Neural progenitor cell (in vitro differentiated cells): Measurements from ENCODE around the gene SSC5D. TPM values are rescaled to one million over a fixed set of nuclear protein-coding genes. Genes with fewer than 3 reads are reported as not detected.
A peak's percentile ranks its signal among the peaks of the same experiment; 100 is the strongest.

Source experiments
- DNase-seq: peaks from one replicate; pipeline ENCODE4 v3.0.0-alpha.2; 2016; ENCODE audit warnings: low spot score
- H2AFZ ChIP-seq: fragments of 200-600 bp; sonication (generic); replicated peaks from 2 replicates; pipeline ENCODE4 v1.6.1; 2016; ENCODE audit warnings: antibody characterized with exemption
- H3F3A ChIP-seq: fragments of 200-600 bp; sonication (generic); 2 replicates; pipeline ENCODE4 v1.6.1; 2016; ENCODE audit warnings: antibody characterized with exemption, low read depth
- H3K27ac ChIP-seq: fragments of 200-600 bp; sonication (generic); 2 replicates; pipeline ENCODE4 v1.5.1; 2016; ENCODE audit warnings: mild to moderate bottlenecking
- H3K27me3 ChIP-seq: fragments of 200-600 bp; sonication (generic); 2 replicates; pipeline ENCODE4 v1.6.1; 2016; ENCODE audit warnings: mild to moderate bottlenecking, moderate library complexity
- H3K36me3 ChIP-seq: fragments of 200-600 bp; sonication (generic); 2 replicates; pipeline ENCODE4 v1.5.1; 2016
- H3K4me1 ChIP-seq: fragments of 200-600 bp; sonication (generic); 2 replicates; pipeline ENCODE4 v1.6.1; 2016; ENCODE audit warnings: mixed run types
- H3K4me2 ChIP-seq: fragments of 200-600 bp; sonication (generic); 2 replicates; pipeline ENCODE4 v1.6.1; 2016
- H3K4me3 ChIP-seq: fragments of 200-600 bp; sonication (generic); 2 replicates; pipeline ENCODE4 v1.5.1; 2016
- H3K79me2 ChIP-seq: fragments of 200-600 bp; sonication (generic); 2 replicates; pipeline ENCODE4 v1.6.1; 2016; ENCODE audit warnings: low read depth
- H3K9ac ChIP-seq: fragments of 200-600 bp; sonication (generic); 2 replicates; pipeline ENCODE4 v1.6.1; 2016
- H3K9me3 ChIP-seq: fragments of 200-600 bp; sonication (generic); 2 replicates; pipeline ENCODE4 v1.5.1; 2016; ENCODE audit warnings: low read depth
- H4K20me1 ChIP-seq: fragments of 200-600 bp; sonication (generic); 2 replicates; pipeline ENCODE4 v1.6.1; 2016; ENCODE audit warnings: low read depth
- H3K27ac Mint-ChIP-seq: 3 replicates; pipeline ENCODE4 v1.8.0; 2021; ENCODE audit warnings: mixed read lengths
- H3K27me3 Mint-ChIP-seq: 2 replicates; pipeline ENCODE4 v1.8.0; 2022; ENCODE audit warnings: low read depth, mild to moderate bottlenecking, inconsistent platforms, moderate library complexity, mixed read lengths; ENCODE audit not compliant: insufficient read depth
- H3K36me3 Mint-ChIP-seq: 3 replicates; pipeline ENCODE4 v1.8.0; 2021; ENCODE audit warnings: mixed read lengths
- H3K4me1 Mint-ChIP-seq: 3 replicates; pipeline ENCODE4 v1.8.0; 2021; ENCODE audit warnings: mixed read lengths
- H3K4me3 Mint-ChIP-seq: 3 replicates; pipeline ENCODE4 v1.8.0; 2021; ENCODE audit warnings: mild to moderate bottlenecking, moderate library complexity, mixed read lengths
- H3K9me3 Mint-ChIP-seq: 3 replicates; pipeline ENCODE4 v1.8.0; 2020; ENCODE audit warnings: mixed read lengths
- CTCF ChIP-seq: fragments of 200-600 bp; sonication (generic); IDR thresholded peaks from 2 replicates; pipeline ENCODE4 v1.5.1; 2017; ENCODE audit warnings: antibody characterized with exemption, mild to moderate bottlenecking
- EZH2 ChIP-seq: fragments of 200-600 bp; sonication (generic); IDR thresholded peaks from 2 replicates; pipeline ENCODE4 v1.6.1; 2017; ENCODE audit warnings: antibody characterized with exemption, mild to moderate bottlenecking, moderate library complexity
- EZH2phosphoT487 ChIP-seq: fragments of 200-600 bp; sonication (generic); IDR thresholded peaks from 2 replicates; pipeline ENCODE4 v1.6.1; 2017; ENCODE audit warnings: antibody characterized with exemption
- total RNA-seq: library from RNA; depleted of rRNA; stranded (reverse); fragments of >200 nt; gene quantifications from 2 replicates; pipeline ENCODE4 v1.2.3, GENCODE V29; 2015; ENCODE audit warnings: low replicate concordance

SSC5D gene
- total RNA-seq, 1 donor from 2014 or later, result not detected

DNA sequence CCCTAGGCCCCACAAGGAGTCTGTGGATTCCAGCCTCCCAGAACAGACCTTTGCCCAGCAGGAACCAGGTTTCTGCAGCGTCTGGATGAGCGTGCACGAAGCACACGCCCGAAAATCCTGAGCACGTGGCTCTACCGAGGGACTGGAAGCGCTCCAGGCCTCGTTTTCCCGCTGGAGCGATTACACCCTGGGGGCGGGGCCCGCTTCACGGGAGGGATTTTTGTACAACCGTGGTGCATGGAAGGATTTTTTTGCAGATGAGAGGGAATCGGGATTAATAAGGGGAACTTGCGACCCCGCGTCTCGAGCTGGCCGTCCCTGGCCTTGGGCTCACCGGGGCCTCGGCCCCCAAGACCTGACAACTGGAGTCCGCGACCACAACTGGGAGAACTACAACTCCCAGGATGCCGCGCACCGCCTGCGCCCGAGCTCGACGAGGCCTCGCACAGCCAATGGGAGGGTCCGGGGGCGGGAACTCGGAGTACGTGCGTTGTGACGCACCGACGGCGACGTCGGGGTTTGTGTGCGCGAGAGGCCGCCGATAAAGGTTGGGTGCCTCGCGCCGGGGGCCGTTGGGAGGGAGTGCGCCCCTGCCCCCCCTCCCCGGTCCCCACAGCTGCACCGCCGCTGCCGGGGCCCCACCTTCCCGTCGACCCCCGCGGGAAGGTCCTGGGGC, 12.0 kb upstream of the SSC5D start, which contains the start of gene ZNF628:
Gene ZNF628, plus strand, starts transcription at position 518 of the 676 bp plus-strand sequence. CDS start 3,294 bp downstream, outside the sequence.
- Histone ChIP-seq H3K4me3 (peak within 1 kb of the TSS; percentile 72), H3K27ac (peak within 1 kb of the TSS; percentile 81), H3K9ac (no peak within 1 kb of the TSS), H2AFZ (peak within 1 kb of the TSS; percentile 94), H3F3A (peaks cover 53% of the 10 kb centered on the region), H3K4me2 (peak within 1 kb of the TSS; percentile 78), H3K79me2 (peaks cover 19% of the 10 kb centered on the region), H3K27me3 (no peaks in the 10 kb centered on the region), H4K20me1 (no peaks in the 10 kb centered on the region), H3K9me3 (no peaks in the 10 kb centered on the region), H3K4me1 (peaks cover 42% of the 10 kb centered on the region), H3K36me3 (no peaks in the 10 kb centered on the region)
- Mint-ChIP-seq H3K27me3 (peaks cover 17% of the 10 kb centered on the region), H3K27ac (peak within 1 kb of the TSS; percentile 94), H3K9me3 (no peaks in the 10 kb centered on the region), H3K4me1 (peaks cover 49% of the 10 kb centered on the region), H3K4me3 (peak within 1 kb of the TSS; percentile 95), H3K36me3 (peaks cover 2% of the 10 kb centered on the region)
- peak; percentile 100 for DNase-seq
- no peak for TF ChIP-seq CTCF
- no peak for TF ChIP-seq EZH2phosphoT487
- no peak for TF ChIP-seq EZH2

DNA sequence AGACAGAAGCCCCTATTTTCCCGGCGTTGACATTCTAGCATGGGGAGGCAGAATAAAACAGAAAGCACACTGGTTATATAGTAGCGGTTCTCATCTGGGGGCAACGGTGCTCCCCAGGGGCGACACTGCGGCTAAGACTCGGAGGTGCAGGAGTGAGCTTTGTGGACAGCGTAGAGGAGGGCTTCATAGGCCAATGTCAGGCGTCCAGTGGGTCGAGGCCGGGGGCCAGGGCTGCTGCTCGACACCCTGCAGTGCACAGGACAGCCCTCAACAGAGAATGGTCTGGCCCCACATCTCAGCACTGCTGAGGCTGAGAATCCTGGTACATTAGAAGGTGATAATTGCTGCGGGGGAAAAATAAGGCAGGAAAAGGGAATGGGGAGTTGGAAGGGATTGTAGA, 10.3 kb upstream of the SSC5D start:
- H3K9ac ChIP-seq, result no peak overlapping the region
- TF ChIP-seq EZH2phosphoT487, result no peak
- no peak for TF ChIP-seq EZH2
- no peak for TF ChIP-seq CTCF
- no peak for DNase-seq

DNA sequence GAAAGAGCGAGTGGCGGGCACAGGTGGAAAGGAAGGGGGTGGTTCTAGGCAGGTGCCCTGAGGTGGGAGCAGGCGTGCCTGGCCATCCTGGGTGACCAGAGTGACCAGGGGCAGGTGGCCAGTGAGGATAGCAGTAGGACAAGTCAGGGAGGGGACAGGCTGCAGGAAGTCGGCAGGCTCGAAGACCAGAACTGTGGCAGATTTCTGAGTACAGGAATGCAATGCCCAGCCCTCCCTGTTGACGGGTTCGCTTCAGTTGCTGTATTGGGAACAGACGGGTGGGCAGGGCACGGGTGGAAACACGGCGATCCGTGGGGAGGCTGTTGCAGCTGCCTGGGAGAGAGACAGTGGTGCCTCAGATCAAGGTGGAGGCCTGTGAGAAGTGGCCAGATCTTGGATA, 9.9 kb upstream of the SSC5D start:
- no peaks in the 10 kb centered on the region for H3K9me3 Mint-ChIP-seq
- Histone ChIP-seq H3K79me2 (peaks cover 19% of the 10 kb centered on the region), H3K27me3 (no peaks in the 10 kb centered on the region), H3K36me3 (no peaks in the 10 kb centered on the region), H3K4me1 (peaks cover 39% of the 10 kb centered on the region), H3K27ac (no peak overlapping the region), H3K9ac (no peak overlapping the region), H3K9me3 (no peaks in the 10 kb centered on the region), H3F3A (peaks cover 44% of the 10 kb centered on the region), H4K20me1 (no peaks in the 10 kb centered on the region), H3K4me2 (no peak overlapping the region), H2AFZ (no peak overlapping the region), H3K4me3 (no peak overlapping the region)
- no peak for TF ChIP-seq CTCF
- TF ChIP-seq EZH2, result no peak
- no peak for TF ChIP-seq EZH2phosphoT487
- H3K27me3 Mint-ChIP-seq, result peaks cover 14% of the 10 kb centered on the region
- H3K36me3 Mint-ChIP-seq, result peaks cover 2% of the 10 kb centered on the region
- no peak for DNase-seq
- H3K4me1 Mint-ChIP-seq, result peaks cover 46% of the 10 kb centered on the region
- peak overlapping the region; percentile 44 for H3K27ac Mint-ChIP-seq
- peak overlapping the region; percentile 95 for H3K4me3 Mint-ChIP-seq

More for the DNA sequence above, 10.3 kb upstream of the SSC5D start:
- peaks cover 2% of the 10 kb centered on the region for H3K36me3 Mint-ChIP-seq
- Histone ChIP-seq H3K4me3 (peak overlapping the region; percentile 72), H3K27ac (no peak overlapping the region), H3K4me1 (peaks cover 42% of the 10 kb centered on the region), H3F3A (peaks cover 49% of the 10 kb centered on the region), H3K79me2 (peaks cover 19% of the 10 kb centered on the region), H2AFZ (no peak overlapping the region), H3K9me3 (no peaks in the 10 kb centered on the region), H3K27me3 (no peaks in the 10 kb centered on the region), H3K36me3 (no peaks in the 10 kb centered on the region), H4K20me1 (no peaks in the 10 kb centered on the region), H3K4me2 (peak overlapping the region; percentile 78)
- peak overlapping the region; percentile 44 for H3K27ac Mint-ChIP-seq
- H3K27me3 Mint-ChIP-seq, result peaks cover 16% of the 10 kb centered on the region
- peaks cover 49% of the 10 kb centered on the region for H3K4me1 Mint-ChIP-seq
- peak overlapping the region; percentile 95 for H3K4me3 Mint-ChIP-seq
- H3K9me3 Mint-ChIP-seq, result no peaks in the 10 kb centered on the region
